H1 (cell line): ENCODE results near the gene ZNF226. TPM values are rescaled to one million over a fixed set of nuclear protein-coding genes. Genes with fewer than 3 reads are reported as not detected.
"Not testable (repeated sequence)": the region's sequence is repeated elsewhere in the genome, so short reads cannot be mapped to it uniquely, and the experiment has no call there.

Experiments
- CTCF ChIA-PET: fragments of 300-600 bp; sonication (Branson Sonifier 250); formaldehyde crosslinking; loops from one replicate; lab custom pipeline; 2021; ENCODE audit not compliant: partially characterized antibody; lab: Charles Lee
- POLR2A ChIA-PET: fragments of 300-600 bp; sonication (Branson Sonifier 250); formaldehyde crosslinking; loops from one replicate; lab custom pipeline; 2021; ENCODE audit warnings: inconsistent platforms; ENCODE audit not compliant: partially characterized antibody; lab: Charles Lee
- DNase-seq, 2 experiments: peaks; one replicate each; pipeline versions ENCODE4 v3.0.0 to v3.0.0-alpha.2; 2010 to 2022; ENCODE audit warnings: low spot score in 2 of 2, low read depth in 1 of 2, mixed read lengths in 1 of 2
- FAIRE-seq: peaks from 2 replicates; lab custom pipeline; 2011; peaks lifted over from hg19 to GRCh38; lab: Jason Lieb, UNC
- H2AFZ ChIP-seq: 2 replicates; pipeline ENCODE4 v1.8.1; 2012; ENCODE audit warnings: low read length, inconsistent platforms
- H2AK5ac ChIP-seq: 2 replicates; pipeline ENCODE4 v1.6.1; 2013; ENCODE audit warnings: low read depth, low read length
- H2BK120ac ChIP-seq: replicated peaks from 2 replicates; pipeline ENCODE3; 2013; ENCODE audit warnings: low read depth, low read length, inconsistent platforms
- H2BK12ac ChIP-seq: 2 replicates; pipeline ENCODE4 v1.6.1; 2013; ENCODE audit warnings: low read depth, low read length
- H2BK15ac ChIP-seq: 2 replicates; pipeline ENCODE4 v1.6.1; 2013; ENCODE audit warnings: low read length
- H2BK20ac ChIP-seq: 2 replicates; pipeline ENCODE4 v1.6.1; 2013; ENCODE audit warnings: low read length
- H2BK5ac ChIP-seq: 2 replicates; pipeline ENCODE4 v1.6.1; 2013; ENCODE audit warnings: low read depth, low read length
- H3K14ac ChIP-seq: 2 replicates; pipeline ENCODE4 v1.6.1; 2013; ENCODE audit warnings: inconsistent platforms; ENCODE audit not compliant: insufficient read length
- H3K18ac ChIP-seq: 2 replicates; pipeline ENCODE4 v1.6.1; 2013; ENCODE audit warnings: low read length; ENCODE audit errors: extremely low read depth
- H3K23ac ChIP-seq: 2 replicates; pipeline ENCODE4 v1.6.1; 2013; ENCODE audit warnings: inconsistent platforms; ENCODE audit not compliant: insufficient read length
- H3K23me2 ChIP-seq: 2 replicates; pipeline ENCODE4 v1.6.1; 2013; ENCODE audit warnings: low read depth, low read length
- H3K27ac ChIP-seq: 2 replicates; pipeline ENCODE4 v1.6.1; 2011; ENCODE audit warnings: low read depth, low read length, inconsistent platforms
- H3K27me3 ChIP-seq, 4 experiments: replicated peaks in 1 of 4; 1 replicate in 1 of 4; 2 replicates in 3 of 4; pipeline versions ENCODE4 v1.6.1 to v1.8.1; 2011 to 2013; ENCODE audit warnings: low read length in 3 of 4, mild to moderate bottlenecking in 3 of 4, inconsistent platforms in 2 of 4, mixed read lengths in 2 of 4, moderate library complexity in 1 of 4; ENCODE audit not compliant: control insufficient read depth in 3 of 4, insufficient read depth in 3 of 4; ENCODE audit errors: extremely low read depth in 1 of 4
- H3K36me3 ChIP-seq, 4 experiments: 2 replicates each; pipeline versions ENCODE4 v1.6.1 to v1.8.1; 2011 to 2013; ENCODE audit warnings: mild to moderate bottlenecking in 4 of 4, low read length in 3 of 4, moderate library complexity in 2 of 4, control low read depth in 1 of 4, inconsistent platforms in 1 of 4; ENCODE audit not compliant: insufficient read depth in 4 of 4, control insufficient read depth in 2 of 4
- H3K4ac ChIP-seq: replicated peaks from 2 replicates; pipeline ENCODE3; 2013; ENCODE audit warnings: low read length, low read depth, mixed read lengths, inconsistent platforms; ENCODE audit not compliant: insufficient read length
- H3K4me1 ChIP-seq, 4 experiments: replicated peaks in 1 of 4; 1 replicate in 1 of 4; 2 replicates in 3 of 4; pipeline versions ENCODE4 v1.6.1 to v1.8.1; 2011 to 2013; ENCODE audit warnings: low read length in 3 of 4, inconsistent platforms in 2 of 4, mixed read lengths in 1 of 4; ENCODE audit not compliant: insufficient read depth in 4 of 4, control insufficient read depth in 3 of 4
- H3K4me2 ChIP-seq, 2 experiments: 2 replicates each; pipeline versions ENCODE4 v1.6.1 to v1.8.1; 2011 to 2013; ENCODE audit warnings: low read depth in 2 of 2, low read length in 2 of 2, control low read depth in 1 of 2, inconsistent platforms in 1 of 2, mild to moderate bottlenecking in 1 of 2; ENCODE audit not compliant: insufficient read depth in 1 of 2
- H3K4me3 ChIP-seq, 4 experiments: fragments of 200-600, 300-600 bp in 1 of 4; sonication (generic), shearing (Covaris generic), sonication (Bioruptor Twin) in 1 of 4; 2 replicates each; pipeline versions ENCODE4 v1.5.1 to v1.8.1; 2011 to 2016; ENCODE audit warnings: low read length in 4 of 4, low read depth in 3 of 4, control low read depth in 2 of 4, inconsistent platforms in 2 of 4, mild to moderate bottlenecking in 2 of 4, mixed read lengths in 1 of 4, moderate library complexity in 1 of 4; ENCODE audit not compliant: insufficient read depth in 2 of 4; ENCODE audit errors: extremely low read depth in 1 of 4
- H3K56ac ChIP-seq: replicated peaks from 2 replicates; pipeline ENCODE3; 2013; ENCODE audit warnings: low read depth, mild to moderate bottlenecking, mixed read lengths, low read length, inconsistent platforms; ENCODE audit not compliant: insufficient read length
- H3K79me1 ChIP-seq: 2 replicates; pipeline ENCODE4 v1.6.1; 2013; ENCODE audit warnings: low read depth, low read length, control low read depth
- H3K79me2 ChIP-seq, 2 experiments: 2 replicates each; pipeline versions ENCODE4 v1.6.1 to v1.8.1; 2012 to 2013; ENCODE audit warnings: low read length in 2 of 2, mild to moderate bottlenecking in 2 of 2, inconsistent platforms in 1 of 2; ENCODE audit not compliant: insufficient read depth in 2 of 2, control insufficient read depth in 1 of 2
- H3K9ac ChIP-seq, 4 experiments: replicated peaks in 1 of 4; 1 replicate in 1 of 4; 2 replicates in 3 of 4; pipeline versions ENCODE4 v1.6.1 to v1.8.1; 2011 to 2013; ENCODE audit warnings: low read depth in 3 of 4, low read length in 3 of 4, control low read depth in 2 of 4, mild to moderate bottlenecking in 2 of 4, moderate library complexity in 2 of 4, inconsistent platforms in 1 of 4; ENCODE audit errors: extremely low read depth in 1 of 4
- H3K9me3 ChIP-seq, 2 experiments: 2 replicates each; pipeline versions ENCODE4 v1.6.1 to v1.8.1; 2012 to 2013; ENCODE audit warnings: mild to moderate bottlenecking in 2 of 2, moderate library complexity in 2 of 2, control low read depth in 1 of 2, inconsistent platforms in 1 of 2, low read depth in 1 of 2, low read length in 1 of 2, mixed read lengths in 1 of 2; ENCODE audit not compliant: insufficient read depth in 2 of 2
- H4K20me1 ChIP-seq, 2 experiments: replicated peaks in 1 of 2; 2 replicates each; pipeline versions ENCODE3 to v1.8.1; 2011 to 2013; ENCODE audit warnings: inconsistent platforms in 2 of 2, low read length in 2 of 2, mild to moderate bottlenecking in 1 of 2; ENCODE audit not compliant: insufficient read depth in 2 of 2, control insufficient read depth in 1 of 2
- H4K5ac ChIP-seq: 2 replicates; pipeline ENCODE4 v1.6.1; 2013; ENCODE audit warnings: low read length, low read depth, mixed read lengths, inconsistent platforms; ENCODE audit not compliant: insufficient read length
- H4K8ac ChIP-seq: 2 replicates; pipeline ENCODE4 v1.8.0; 2013; ENCODE audit warnings: mild to moderate bottlenecking, moderate library complexity, low read length, inconsistent platforms; ENCODE audit not compliant: insufficient read depth; ENCODE audit errors: extremely low read depth
- H4K91ac ChIP-seq: replicated peaks from 2 replicates; pipeline ENCODE3; 2013; ENCODE audit warnings: low read length, mixed read lengths, inconsistent platforms; ENCODE audit not compliant: insufficient read length
- WGBS, 2 experiments: shearing (Covaris generic) in 1 of 2; methylation state at CpG; one replicate each; pipeline versions ENCODE4 v1.1.6 to v1.1.7; 2013 to 2015; ENCODE audit warnings: low lambda C conversion rate in 2 of 2, mixed read lengths in 2 of 2, inconsistent platforms in 1 of 2, low coverage in 1 of 2, missing lambda C conversion rate in 1 of 2; ENCODE audit not compliant: insufficient replicate concordance in 2 of 2, insufficient coverage in 1 of 2, insufficient read length in 1 of 2; ENCODE audit errors: extremely low coverage in 1 of 2, missing lambda C conversion rate in 1 of 2; 5-methylcytosine and 5-hydroxymethylcytosine counted together
- polyA plus RNA-seq, 7 experiments: library from polyadenylated mRNA; depleted of rRNA in 3 of 7; stranded (reverse) in 5 of 7; unstranded in 2 of 7; fragments of >200 nt in 5 of 7; fragments of 200-250 nt in 2 of 7; gene quantifications; 1 replicate in 5 of 7; 2 replicates in 1 of 7; 4 replicates in 1 of 7; pipeline versions ENCODE4 v1.2.1 to v1.2.3, GENCODE V29; 2011 to 2013; ENCODE audit warnings: missing spikeins in 2 of 7, mixed read lengths in 2 of 7
- total RNA-seq: library from RNA; stranded (reverse); fragmentation: NEBNext Ultra II Directional; extraction: Animal tissue kit (Norgen Biotek cat#: 25700); gene quantifications from 2 replicates; pipeline ENCODE4 v1.2.1, GENCODE V29; 2021

ZNF226 gene
- total and polyA plus RNA-seq, 2 of the 8 experiments (the other 6 are each of a cell fraction or from before 2014, with no cell fraction given): 4.1 to 18.3 TPM

DNA sequence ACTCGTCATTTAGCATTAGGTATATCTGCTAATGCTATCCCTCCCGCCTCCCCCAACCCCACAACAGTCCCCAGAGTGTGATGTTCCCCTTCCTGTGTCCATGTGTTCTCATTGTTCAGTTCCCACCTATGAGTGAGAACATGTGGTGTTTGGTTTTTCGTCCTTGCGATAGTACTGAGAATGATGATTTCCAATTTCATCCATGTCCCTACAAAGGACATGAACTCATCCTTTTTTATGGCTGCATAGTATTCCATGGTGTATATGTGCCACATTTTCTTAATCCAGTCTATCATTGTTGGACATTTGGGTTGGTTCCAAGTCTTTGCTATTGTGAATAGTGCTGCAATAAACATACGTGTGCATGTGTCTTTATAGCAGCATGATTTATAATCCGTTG is 55.9 kb downstream of the ZNF226 start:
- H4K91ac ChIP-seq, H3K56ac ChIP-seq, H3K23me2 ChIP-seq, H3K4ac ChIP-seq, H2BK20ac ChIP-seq, FAIRE-seq, H3K27me3 ChIP-seq, H2BK5ac ChIP-seq, H2BK120ac ChIP-seq, H2AFZ ChIP-seq, POLR2A ChIA-PET, H3K4me3 ChIP-seq, H3K18ac ChIP-seq, H3K4me1 ChIP-seq, H3K27ac ChIP-seq, H4K20me1 ChIP-seq, H4K8ac ChIP-seq, H3K79me1 ChIP-seq, H3K23ac ChIP-seq, CTCF ChIA-PET, H4K5ac ChIP-seq, H3K79me2 ChIP-seq, DNase-seq, H2BK12ac ChIP-seq, H3K9ac ChIP-seq, H2AK5ac ChIP-seq, H2BK15ac ChIP-seq, H3K4me2 ChIP-seq, H3K14ac ChIP-seq, H3K9me3 ChIP-seq: not testable (repeated sequence)
- 95% methylated on average over 5 of the region's 6 CpGs; no CpG with 5 or more reads in 1 of the 2 experiments for WGBS, 2 experiments
- peaks cover 2 to 27% (median 13%) of the 10 kb centered on the region in 4 experiments; a peak in 5 of 8 replicates for H3K36me3 ChIP-seq

DNA sequence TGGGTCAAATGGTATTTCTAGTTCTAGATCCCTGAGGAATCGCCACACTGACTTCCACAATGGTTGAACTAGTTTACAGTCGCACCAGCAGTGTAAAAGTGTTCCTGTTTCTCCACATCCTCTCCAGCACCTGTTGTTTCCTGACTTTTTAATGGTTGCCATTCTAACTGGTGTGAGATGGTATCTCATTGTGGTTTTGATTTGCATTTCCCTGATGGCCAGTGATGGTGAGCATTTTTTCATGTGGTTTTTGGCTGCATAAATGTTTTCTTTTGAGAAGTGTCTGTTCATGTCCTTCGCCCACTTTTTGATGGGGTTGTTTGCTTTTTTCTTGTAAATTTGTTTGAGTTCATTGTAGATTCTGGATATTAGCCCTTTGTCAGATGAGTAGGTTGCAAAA is 56.4 kb downstream of the ZNF226 start:
- H2BK12ac ChIP-seq, H3K23me2 ChIP-seq, H4K8ac ChIP-seq, H2AK5ac ChIP-seq, H2BK15ac ChIP-seq, H3K9ac ChIP-seq, H3K27me3 ChIP-seq, H4K20me1 ChIP-seq, H2BK5ac ChIP-seq, H2BK120ac ChIP-seq, H3K79me1 ChIP-seq, POLR2A ChIA-PET, H3K56ac ChIP-seq, H3K27ac ChIP-seq, H3K23ac ChIP-seq, H4K91ac ChIP-seq, H3K18ac ChIP-seq, H3K4ac ChIP-seq, FAIRE-seq, H2BK20ac ChIP-seq, H4K5ac ChIP-seq, H3K4me1 ChIP-seq, H3K79me2 ChIP-seq, H3K4me2 ChIP-seq, CTCF ChIA-PET, H2AFZ ChIP-seq, H3K14ac ChIP-seq, H3K9me3 ChIP-seq, DNase-seq, H3K4me3 ChIP-seq: not testable (repeated sequence)
- WGBS, 2 experiments: 95% methylated on average over 3 of the region's 3 CpGs; no CpG with 5 or more reads in 1 of the 2 experiments
- peaks cover 2 to 26% (median 13%) of the 10 kb centered on the region in 4 experiments; a peak in 5 of 8 replicates for H3K36me3 ChIP-seq
